Muscle of arm (tissue), 12 donors: ENCODE results near the gene RUNX2. TPM values are rescaled to one million over a fixed set of nuclear protein-coding genes. Genes with fewer than 3 reads are reported as not detected.
"Not testable (repeated sequence)": the region's sequence is repeated elsewhere in the genome, so short reads cannot be mapped to it uniquely, and the experiment has no call there.

Source experiments
- DNase-seq: peaks from one replicate; pipeline ENCODE4 v3.0.0-alpha.2; 2013
- polyA plus RNA-seq, 12 donors: library from polyadenylated mRNA; unstranded; fragments of 120-200 nt; gene quantifications; one replicate each; pipeline ENCODE4 v1.2.1, GENCODE V29; 2013; ENCODE audit not compliant: insufficient read length in 12 of 12

RUNX2 gene
- polyA plus RNA-seq, 12 donors = 0.34 to 5.9 (median 1.3) TPM; not detected in 1

GRCh38 chr6:45457141-45457540 lies 129.0 kb downstream of the RUNX2 start:
- no peak for DNase-seq

GRCh38 chr6:45458672-45459071 lies 130.5 kb downstream of the RUNX2 start:
- DNase-seq = no peak

GRCh38 chr6:45460166-45460565 lies 132.0 kb downstream of the RUNX2 start:
- no peak for DNase-seq

GRCh38 chr6:45461486-45461885 lies 133.4 kb downstream of the RUNX2 start:
- no peak for DNase-seq

- no peak for DNase-seq
These were observed 134.3 kb downstream of the RUNX2 start for GRCh38 chr6:45462190-45463134.

- no peak for DNase-seq
These were observed 136.6 kb downstream of the RUNX2 start for GRCh38 chr6:45464685-45465084.

- no peak for DNase-seq
These were observed 138.6 kb downstream of the RUNX2 start for GRCh38 chr6:45466686-45467085.

- not testable (repeated sequence) for DNase-seq
These were observed 139.3 kb downstream of the RUNX2 start for GRCh38 chr6:45467417-45467816.

GRCh38 chr6:45467853-45468252 lies 139.7 kb downstream of the RUNX2 start:
- no peak for DNase-seq

GRCh38 chr6:45469663-45470062 lies 141.5 kb downstream of the RUNX2 start:
- DNase-seq = no peak

GRCh38 chr6:45470131-45470738 lies 142.1 kb downstream of the RUNX2 start:
- DNase-seq = no peak

GRCh38 chr6:45472382-45472781 lies 144.3 kb downstream of the RUNX2 start:
- DNase-seq = peak; percentile 24

- DNase-seq = no peak
These were observed 145.2 kb downstream of the RUNX2 start for GRCh38 chr6:45473121-45473993.

GRCh38 chr6:45474376-45474775 lies 146.2 kb downstream of the RUNX2 start:
- DNase-seq = no peak

- no peak for DNase-seq
These were observed 148.2 kb downstream of the RUNX2 start for GRCh38 chr6:45476341-45476740.

- no peak for DNase-seq
These were observed 149.1 kb downstream of the RUNX2 start for GRCh38 chr6:45477278-45477677.

GRCh38 chr6:45477790-45478189 lies 149.7 kb downstream of the RUNX2 start:
- DNase-seq = no peak

GRCh38 chr6:45478240-45478639 lies 150.1 kb downstream of the RUNX2 start:
- DNase-seq = no peak

- DNase-seq = no peak
These were observed 152.0 kb downstream of the RUNX2 start for GRCh38 chr6:45479834-45480751.

GRCh38 chr6:45480752-45481415 lies 152.8 kb downstream of the RUNX2 start:
- DNase-seq = no peak
